Mucosa of stomach (tissue), 1 donor: ENCODE data around the gene KBTBD13.

Source experiments
- H3K27me3 ChIP-seq: one replicate; pipeline ENCODE4 v1.7.0; 2013; ENCODE audit warnings: mild to moderate bottlenecking, low read length; ENCODE audit not compliant: control insufficient read depth, insufficient read depth
- H3K36me3 ChIP-seq: one replicate; pipeline ENCODE4 v1.7.0; 2013; ENCODE audit warnings: low read length; ENCODE audit not compliant: control insufficient read depth, insufficient read depth
- H3K4me1 ChIP-seq: one replicate; pipeline ENCODE4 v1.7.0; 2013; ENCODE audit warnings: mild to moderate bottlenecking, low read length; ENCODE audit not compliant: control insufficient read depth, insufficient read depth
- H3K4me3 ChIP-seq: one replicate; pipeline ENCODE4 v1.7.0; 2013; ENCODE audit warnings: low read length
- H3K9ac ChIP-seq: one replicate; pipeline ENCODE4 v1.7.0; 2013; ENCODE audit warnings: mild to moderate bottlenecking, low read length, moderate library complexity
- H3K9me3 ChIP-seq: one replicate; pipeline ENCODE4 v1.7.0; 2013; ENCODE audit warnings: mild to moderate bottlenecking, low read length, moderate library complexity; ENCODE audit not compliant: control insufficient read depth
- donor health status: Pancreatic carcinoma.

KBTBD13 gene

GRCh38 chr15:65055201-65055870, 21.2 kb upstream of the KBTBD13 start:
- Histone ChIP-seq H3K4me3 (no peak overlapping the region), H3K4me1 (peaks cover 29% of the 10 kb centered on the region), H3K9me3 (no peaks in the 10 kb centered on the region), H3K9ac (no peak overlapping the region), H3K27me3 (no peaks in the 10 kb centered on the region), H3K36me3 (no peaks in the 10 kb centered on the region)

- no peak overlapping the region for H3K9ac ChIP-seq
- H3K4me1 ChIP-seq: peaks cover 29% of the 10 kb centered on the region
- no peaks in the 10 kb centered on the region for H3K36me3 ChIP-seq
- H3K27me3 ChIP-seq: no peaks in the 10 kb centered on the region
- no peak overlapping the region for H3K4me3 ChIP-seq
- no peaks in the 10 kb centered on the region for H3K9me3 ChIP-seq
These were observed 20.4 kb upstream of the KBTBD13 start for GRCh38 chr15:65056106-65056505.

- H3K27me3 ChIP-seq: no peaks in the 10 kb centered on the region
- H3K4me3 ChIP-seq: no peak overlapping the region
- H3K9me3 ChIP-seq: no peaks in the 10 kb centered on the region
- no peak overlapping the region for H3K9ac ChIP-seq
- H3K4me1 ChIP-seq: peaks cover 29% of the 10 kb centered on the region
- no peaks in the 10 kb centered on the region for H3K36me3 ChIP-seq
These were observed 19.5 kb upstream of the KBTBD13 start for GRCh38 chr15:65056868-65057548.

- no peaks in the 10 kb centered on the region for H3K9me3 ChIP-seq
- H3K4me1 ChIP-seq: peaks cover 29% of the 10 kb centered on the region
- H3K36me3 ChIP-seq: no peaks in the 10 kb centered on the region
These were observed 19.0 kb upstream of the KBTBD13 start for GRCh38 chr15:65057549-65057940.

GRCh38 chr15:65058394-65059368, 17.9 kb upstream of the KBTBD13 start:
- Histone ChIP-seq H3K4me3 (no peak overlapping the region), H3K27me3 (no peaks in the 10 kb centered on the region), H3K4me1 (peaks cover 29% of the 10 kb centered on the region), H3K36me3 (no peaks in the 10 kb centered on the region), H3K9ac (no peak overlapping the region), H3K9me3 (no peaks in the 10 kb centered on the region)

More at GRCh38 chr15:65057549-65057940, 19.0 kb upstream of the KBTBD13 start:
- no peak overlapping the region for H3K4me3 ChIP-seq
- H3K9ac ChIP-seq: no peak overlapping the region
- no peaks in the 10 kb centered on the region for H3K27me3 ChIP-seq

- Histone ChIP-seq H3K9ac (no peak overlapping the region), H3K9me3 (no peaks in the 10 kb centered on the region), H3K4me3 (no peak overlapping the region), H3K27me3 (no peaks in the 10 kb centered on the region), H3K4me1 (peaks cover 28% of the 10 kb centered on the region), H3K36me3 (no peaks in the 10 kb centered on the region)
These were observed 17.2 kb upstream of the KBTBD13 start for GRCh38 chr15:65059369-65059750.

GRCh38 chr15:65059931-65060596, 16.5 kb upstream of the KBTBD13 start:
- Histone ChIP-seq H3K27me3 (no peaks in the 10 kb centered on the region), H3K9me3 (no peaks in the 10 kb centered on the region), H3K36me3 (no peaks in the 10 kb centered on the region), H3K4me3 (no peak overlapping the region), H3K4me1 (peaks cover 21% of the 10 kb centered on the region), H3K9ac (no peak overlapping the region)

- H3K4me3 ChIP-seq: no peak overlapping the region
- peaks cover 3% of the 10 kb centered on the region for H3K27me3 ChIP-seq
- H3K36me3 ChIP-seq: no peaks in the 10 kb centered on the region
- no peak overlapping the region for H3K9ac ChIP-seq
- H3K9me3 ChIP-seq: no peaks in the 10 kb centered on the region
- H3K4me1 ChIP-seq: peaks cover 14% of the 10 kb centered on the region
These were observed 15.7 kb upstream of the KBTBD13 start for GRCh38 chr15:65060641-65061397.

- no peak overlapping the region for H3K4me3 ChIP-seq
- peaks cover 11% of the 10 kb centered on the region for H3K27me3 ChIP-seq
- peaks cover 9% of the 10 kb centered on the region for H3K4me1 ChIP-seq
- no peaks in the 10 kb centered on the region for H3K36me3 ChIP-seq
- H3K9me3 ChIP-seq: no peaks in the 10 kb centered on the region
- no peak overlapping the region for H3K9ac ChIP-seq
These were observed 14.5 kb upstream of the KBTBD13 start for GRCh38 chr15:65062061-65062460.

- no peak overlapping the region for H3K4me3 ChIP-seq
- H3K4me1 ChIP-seq: peaks cover 2% of the 10 kb centered on the region
- H3K9ac ChIP-seq: no peak overlapping the region
These were observed 13.8 kb upstream of the KBTBD13 start for GRCh38 chr15:65062726-65063125.

GRCh38 chr15:65066001-65066634, 10.4 kb upstream of the KBTBD13 start:
- H3K4me3 ChIP-seq: no peak overlapping the region
- no peaks in the 10 kb centered on the region for H3K36me3 ChIP-seq
- H3K27me3 ChIP-seq: peaks cover 24% of the 10 kb centered on the region
- peaks cover 13% of the 10 kb centered on the region for H3K4me1 ChIP-seq
- no peak overlapping the region for H3K9ac ChIP-seq
- no peaks in the 10 kb centered on the region for H3K9me3 ChIP-seq

More at GRCh38 chr15:65062726-65063125, 13.8 kb upstream of the KBTBD13 start:
- peaks cover 18% of the 10 kb centered on the region for H3K27me3 ChIP-seq
- no peaks in the 10 kb centered on the region for H3K9me3 ChIP-seq
- no peaks in the 10 kb centered on the region for H3K36me3 ChIP-seq
